ENCODE measurements around the gene SRSF5. TPM values are rescaled to one million over a fixed set of nuclear protein-coding genes. Genes with fewer than 3 reads are reported as not detected.

Gene SRSF5
- total RNA-seq, 1 donor from 2014 or later = 386 TPM

- H3K4me1 ChIP-seq = no peaks in the 10 kb centered on the region
- intact Hi-C loops (cut with DNase I) = no loop called here
- H3K27me3 ChIP-seq = no peaks in the 10 kb centered on the region
- H3K36me3 ChIP-seq = peaks cover 0 to 6% of the 10 kb centered on the region in 2 donors
- no peak for DNase-seq (ENCODE audit: extremely low spot score in 2 of 2)
- no peak overlapping the region for H3K4me3 ChIP-seq
- TF ChIP-seq CTCF (IDR thresholded peaks at IDR 0.05) = no peak
- TF ChIP-seq POLR2A (IDR thresholded peaks at IDR 0.05) = no peak
- TF ChIP-seq POLR2AphosphoS5 (IDR thresholded peaks at IDR 0.05; ENCODE audit: insufficient read depth in 1 of 2, low read depth in 1 of 2) = no peak
- no peaks in the 10 kb centered on the region for H3K9me3 ChIP-seq
- H3K27ac ChIP-seq = no peak overlapping the region
Measured at GRCh38 chr14:69784942-69785341, 18.0 kb downstream of the SRSF5 start.

- Histone ChIP-seq H3K4me1 (no peaks in the 10 kb centered on the region), H3K27me3 (no peaks in the 10 kb centered on the region), H3K9me3 (no peaks in the 10 kb centered on the region), H3K27ac (no peak overlapping the region), H3K4me3 (no peak overlapping the region), H3K36me3 (no peaks in the 10 kb centered on the region)
- intact Hi-C loops (cut with DNase I) = no loop called here
- no peak for TF ChIP-seq POLR2AphosphoS5 (IDR thresholded peaks at IDR 0.05; ENCODE audit: insufficient read depth in 1 of 2, low read depth in 1 of 2)
- no peak for TF ChIP-seq CTCF (IDR thresholded peaks at IDR 0.05)
- no peak for TF ChIP-seq POLR2A (IDR thresholded peaks at IDR 0.05)
- no peak for DNase-seq (ENCODE audit: extremely low spot score in 2 of 2)
Measured at GRCh38 chr14:69786603-69787002, 19.7 kb downstream of the SRSF5 start.

GRCh38 chr14:69789118-69789640 lies 22.2 kb downstream of the SRSF5 start:
- Histone ChIP-seq H3K4me1 (no peaks in the 10 kb centered on the region), H3K36me3 (no peaks in the 10 kb centered on the region), H3K27me3 (no peaks in the 10 kb centered on the region), H3K27ac (no peak overlapping the region), H3K9me3 (no peaks in the 10 kb centered on the region), H3K4me3 (no peak overlapping the region)
- no peak for DNase-seq (ENCODE audit: extremely low spot score in 2 of 2)
- intact Hi-C loops (cut with DNase I) = no loop called here
- TF ChIP-seq POLR2AphosphoS5 (IDR thresholded peaks at IDR 0.05; ENCODE audit: insufficient read depth in 1 of 2, low read depth in 1 of 2) = no peak
- no peak for TF ChIP-seq POLR2A (IDR thresholded peaks at IDR 0.05)
- no peak for TF ChIP-seq CTCF (IDR thresholded peaks at IDR 0.05)

GRCh38 chr14:69792887-69793421 lies 26.0 kb downstream of the SRSF5 start:
- Histone ChIP-seq H3K27ac (no peak overlapping the region), H3K27me3 (no peaks in the 10 kb centered on the region), H3K9me3 (no peaks in the 10 kb centered on the region), H3K4me3 (no peak overlapping the region), H3K36me3 (no peaks in the 10 kb centered on the region), H3K4me1 (no peaks in the 10 kb centered on the region)
- TF ChIP-seq POLR2A (IDR thresholded peaks at IDR 0.05) (no peak), POLR2AphosphoS5 (IDR thresholded peaks at IDR 0.05; ENCODE audit: insufficient read depth in 1 of 2, low read depth in 1 of 2) (no peak), CTCF (IDR thresholded peaks at IDR 0.05) (no peak)
- no peak for DNase-seq (ENCODE audit: extremely low spot score in 2 of 2)
- intact Hi-C loops (cut with DNase I) = no loop called here

- Histone ChIP-seq H3K4me1 (no peaks in the 10 kb centered on the region), H3K4me3 (no peak overlapping the region), H3K36me3 (no peaks in the 10 kb centered on the region), H3K27ac (no peak overlapping the region), H3K9me3 (no peaks in the 10 kb centered on the region), H3K27me3 (no peaks in the 10 kb centered on the region)
- no peak for TF ChIP-seq POLR2AphosphoS5 (IDR thresholded peaks at IDR 0.05; ENCODE audit: insufficient read depth in 1 of 2, low read depth in 1 of 2)
- no peak for TF ChIP-seq CTCF (IDR thresholded peaks at IDR 0.05)
- no peak for TF ChIP-seq POLR2A (IDR thresholded peaks at IDR 0.05)
- intact Hi-C loops (cut with DNase I) = no loop called here
- no peak for DNase-seq (ENCODE audit: extremely low spot score in 2 of 2)
Measured at GRCh38 chr14:69794791-69795190, 27.8 kb downstream of the SRSF5 start.

All from vagina (tissue), 2 donors.